Measurements from ENCODE around the gene MAGEB17. TPM values are rescaled to one million over a fixed set of nuclear protein-coding genes. Genes with fewer than 3 reads are reported as not detected.

MAGEB17 gene
- total and polyA plus RNA-seq, 2 donors, result 0.02 TPM; not detected in 1

GRCh38 chrX:16188687-16189086, 21.4 kb downstream of the MAGEB17 start:
- no peak for DNase-seq (ENCODE audit: low read depth in 6 of 9, low spot score in 9 of 9)
- H3K36me3 ChIP-seq (ENCODE audit: control insufficient read depth in 2 of 2, insufficient read depth in 2 of 2, low read length in 1 of 2), result no peaks in the 10 kb centered on the region
- 95% methylated on average over 1 of the region's 1 CpG for WGBS
- H3K4me1 ChIP-seq (ENCODE audit: control insufficient read depth in 2 of 2, insufficient read depth in 2 of 2, low read length in 2 of 2), result no peaks in the 10 kb centered on the region
- no peaks in the 10 kb centered on the region for H3K27me3 ChIP-seq (ENCODE audit: control insufficient read depth in 2 of 2, insufficient read depth in 1 of 2, low read length in 1 of 2)
- no peak overlapping the region for H3K27ac ChIP-seq (ENCODE audit: low read depth in 1 of 2, low read length in 1 of 2)
- H3K4me3 ChIP-seq (ENCODE audit: low read length in 2 of 2), result no peak overlapping the region
- no peaks in the 10 kb centered on the region for H3K9me3 ChIP-seq (ENCODE audit: control insufficient read depth in 2 of 2, insufficient read depth in 1 of 2, low read length in 1 of 2)

- Histone ChIP-seq H3K36me3 (ENCODE audit: control insufficient read depth in 2 of 2, insufficient read depth in 2 of 2, low read length in 1 of 2) (no peaks in the 10 kb centered on the region), H3K27ac (ENCODE audit: low read depth in 1 of 2, low read length in 1 of 2) (no peak overlapping the region), H3K4me1 (ENCODE audit: control insufficient read depth in 2 of 2, insufficient read depth in 2 of 2, low read length in 2 of 2) (no peaks in the 10 kb centered on the region), H3K4me3 (ENCODE audit: low read length in 2 of 2) (no peak overlapping the region), H3K27me3 (ENCODE audit: control insufficient read depth in 2 of 2, insufficient read depth in 1 of 2, low read length in 1 of 2) (no peaks in the 10 kb centered on the region), H3K9me3 (ENCODE audit: control insufficient read depth in 2 of 2, insufficient read depth in 1 of 2, low read length in 1 of 2) (no peaks in the 10 kb centered on the region)
- DNase-seq (ENCODE audit: low read depth in 6 of 9, low spot score in 9 of 9), result no peak
- WGBS, result 95% methylated on average over 6 of the region's 6 CpGs
Measured at GRCh38 chrX:16191605-16192004, 24.3 kb downstream of the MAGEB17 start.

DNA sequence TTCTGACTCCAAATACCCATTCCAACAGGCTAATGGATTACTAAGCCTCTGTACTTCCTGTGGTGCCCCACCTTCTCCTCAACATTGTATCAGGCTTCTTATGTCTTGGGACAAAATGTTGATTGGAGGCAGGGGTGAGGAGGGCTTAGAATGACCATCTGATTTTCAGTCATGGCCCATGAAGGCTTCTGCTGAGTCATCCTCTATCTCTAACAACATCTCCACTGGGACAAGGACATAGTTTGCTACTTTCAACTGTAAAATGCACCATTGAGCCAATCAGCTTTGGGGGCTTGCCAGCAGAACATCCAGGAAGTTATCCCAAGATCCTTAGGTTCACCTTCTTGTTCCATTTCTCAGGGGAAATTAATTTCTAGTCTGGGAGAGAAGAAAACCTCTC, 29.5 kb downstream of the MAGEB17 start:
- DNase-seq (ENCODE audit: low read depth in 6 of 9, low spot score in 9 of 9), result no peak
- no peaks in the 10 kb centered on the region for H3K36me3 ChIP-seq (ENCODE audit: control insufficient read depth in 2 of 2, insufficient read depth in 2 of 2, low read length in 1 of 2)
- no peaks in the 10 kb centered on the region for H3K27me3 ChIP-seq (ENCODE audit: control insufficient read depth in 2 of 2, insufficient read depth in 1 of 2, low read length in 1 of 2)
- no peaks in the 10 kb centered on the region for H3K4me1 ChIP-seq (ENCODE audit: control insufficient read depth in 2 of 2, insufficient read depth in 2 of 2, low read length in 2 of 2)
- H3K27ac ChIP-seq (ENCODE audit: low read depth in 1 of 2, low read length in 1 of 2), result no peak overlapping the region
- no peak overlapping the region for H3K4me3 ChIP-seq (ENCODE audit: low read length in 2 of 2)
- H3K9me3 ChIP-seq (ENCODE audit: control insufficient read depth in 2 of 2, insufficient read depth in 1 of 2, low read length in 1 of 2), result no peaks in the 10 kb centered on the region

GRCh38 chrX:16199343-16199742, 32.1 kb downstream of the MAGEB17 start:
- Histone ChIP-seq H3K27me3 (ENCODE audit: control insufficient read depth in 2 of 2, insufficient read depth in 1 of 2, low read length in 1 of 2) (no peaks in the 10 kb centered on the region), H3K4me1 (ENCODE audit: control insufficient read depth in 2 of 2, insufficient read depth in 2 of 2, low read length in 2 of 2) (no peaks in the 10 kb centered on the region), H3K9me3 (ENCODE audit: control insufficient read depth in 2 of 2, insufficient read depth in 1 of 2, low read length in 1 of 2) (no peaks in the 10 kb centered on the region), H3K4me3 (ENCODE audit: low read length in 2 of 2) (no peak overlapping the region), H3K27ac (ENCODE audit: low read depth in 1 of 2, low read length in 1 of 2) (no peak overlapping the region), H3K36me3 (ENCODE audit: control insufficient read depth in 2 of 2, insufficient read depth in 2 of 2, low read length in 1 of 2) (no peaks in the 10 kb centered on the region)
- WGBS, result 86% methylated on average over 1 of the region's 1 CpG
- no peak for DNase-seq (ENCODE audit: low read depth in 6 of 9, low spot score in 9 of 9)

- Histone ChIP-seq H3K36me3 (ENCODE audit: control insufficient read depth in 2 of 2, insufficient read depth in 2 of 2, low read length in 1 of 2) (no peaks in the 10 kb centered on the region), H3K9me3 (ENCODE audit: control insufficient read depth in 2 of 2, insufficient read depth in 1 of 2, low read length in 1 of 2) (no peaks in the 10 kb centered on the region), H3K27ac (ENCODE audit: low read depth in 1 of 2, low read length in 1 of 2) (no peak overlapping the region), H3K4me1 (ENCODE audit: control insufficient read depth in 2 of 2, insufficient read depth in 2 of 2, low read length in 2 of 2) (no peaks in the 10 kb centered on the region), H3K27me3 (ENCODE audit: control insufficient read depth in 2 of 2, insufficient read depth in 1 of 2, low read length in 1 of 2) (no peaks in the 10 kb centered on the region), H3K4me3 (ENCODE audit: low read length in 2 of 2) (no peak overlapping the region)
- DNase-seq (ENCODE audit: low read depth in 6 of 9, low spot score in 9 of 9), result no peak
- WGBS, result 95% methylated on average over 4 of the region's 4 CpGs
Measured at GRCh38 chrX:16202943-16203342, 35.7 kb downstream of the MAGEB17 start.

DNA sequence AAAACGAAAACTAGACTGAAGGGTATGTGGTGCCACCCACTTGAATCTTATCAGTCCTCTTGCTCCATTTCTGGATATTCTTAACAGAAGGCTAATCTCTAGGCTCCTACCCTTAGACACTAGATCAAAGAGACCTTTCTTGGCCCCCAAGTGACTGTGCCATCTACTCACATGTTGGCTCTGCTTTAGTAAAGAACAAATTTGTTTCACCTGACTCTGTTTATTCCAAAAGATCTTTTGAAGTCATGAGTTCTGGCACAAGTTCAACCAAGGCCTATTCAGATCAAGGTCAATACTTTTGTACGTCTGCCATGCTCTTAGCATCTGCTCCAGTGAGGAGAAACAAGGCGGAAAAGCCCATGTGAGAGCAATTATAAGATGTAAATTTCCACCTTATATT, 37.3 kb downstream of the MAGEB17 start:
- no peak overlapping the region for H3K27ac ChIP-seq (ENCODE audit: low read depth in 1 of 2, low read length in 1 of 2)
- no peaks in the 10 kb centered on the region for H3K36me3 ChIP-seq (ENCODE audit: control insufficient read depth in 2 of 2, insufficient read depth in 2 of 2, low read length in 1 of 2)
- no peaks in the 10 kb centered on the region for H3K9me3 ChIP-seq (ENCODE audit: control insufficient read depth in 2 of 2, insufficient read depth in 1 of 2, low read length in 1 of 2)
- DNase-seq (ENCODE audit: low read depth in 6 of 9, low spot score in 9 of 9), result no peak
- no peaks in the 10 kb centered on the region for H3K27me3 ChIP-seq (ENCODE audit: control insufficient read depth in 2 of 2, insufficient read depth in 1 of 2, low read length in 1 of 2)
- 97% methylated on average over 3 of the region's 3 CpGs for WGBS
- no peaks in the 10 kb centered on the region for H3K4me1 ChIP-seq (ENCODE audit: control insufficient read depth in 2 of 2, insufficient read depth in 2 of 2, low read length in 2 of 2)
- no peak overlapping the region for H3K4me3 ChIP-seq (ENCODE audit: low read length in 2 of 2)

- WGBS, result 90% methylated on average over 3 of the region's 3 CpGs
- Histone ChIP-seq H3K27me3 (ENCODE audit: control insufficient read depth in 2 of 2, insufficient read depth in 1 of 2, low read length in 1 of 2) (no peaks in the 10 kb centered on the region), H3K9me3 (ENCODE audit: control insufficient read depth in 2 of 2, insufficient read depth in 1 of 2, low read length in 1 of 2) (no peaks in the 10 kb centered on the region), H3K4me1 (ENCODE audit: control insufficient read depth in 2 of 2, insufficient read depth in 2 of 2, low read length in 2 of 2) (no peaks in the 10 kb centered on the region), H3K4me3 (ENCODE audit: low read length in 2 of 2) (no peak overlapping the region), H3K36me3 (ENCODE audit: control insufficient read depth in 2 of 2, insufficient read depth in 2 of 2, low read length in 1 of 2) (no peaks in the 10 kb centered on the region), H3K27ac (ENCODE audit: low read depth in 1 of 2, low read length in 1 of 2) (no peak overlapping the region)
- no peak for DNase-seq (ENCODE audit: low read depth in 6 of 9, low spot score in 9 of 9)
Measured at GRCh38 chrX:16205840-16206239, 38.6 kb downstream of the MAGEB17 start.

- DNase-seq (ENCODE audit: low read depth in 6 of 9, low spot score in 9 of 9), result no peak
- no peaks in the 10 kb centered on the region for H3K9me3 ChIP-seq (ENCODE audit: control insufficient read depth in 2 of 2, insufficient read depth in 1 of 2, low read length in 1 of 2)
- H3K36me3 ChIP-seq (ENCODE audit: control insufficient read depth in 2 of 2, insufficient read depth in 2 of 2, low read length in 1 of 2), result no peaks in the 10 kb centered on the region
- H3K27ac ChIP-seq (ENCODE audit: low read depth in 1 of 2, low read length in 1 of 2), result no peak overlapping the region
- H3K4me1 ChIP-seq (ENCODE audit: control insufficient read depth in 2 of 2, insufficient read depth in 2 of 2, low read length in 2 of 2), result no peaks in the 10 kb centered on the region
- 96% methylated on average over 1 of the region's 1 CpG for WGBS
- H3K27me3 ChIP-seq (ENCODE audit: control insufficient read depth in 2 of 2, insufficient read depth in 1 of 2, low read length in 1 of 2), result no peaks in the 10 kb centered on the region
- no peak overlapping the region for H3K4me3 ChIP-seq (ENCODE audit: low read length in 2 of 2)
Measured at GRCh38 chrX:16207634-16208033, 40.4 kb downstream of the MAGEB17 start.

DNA sequence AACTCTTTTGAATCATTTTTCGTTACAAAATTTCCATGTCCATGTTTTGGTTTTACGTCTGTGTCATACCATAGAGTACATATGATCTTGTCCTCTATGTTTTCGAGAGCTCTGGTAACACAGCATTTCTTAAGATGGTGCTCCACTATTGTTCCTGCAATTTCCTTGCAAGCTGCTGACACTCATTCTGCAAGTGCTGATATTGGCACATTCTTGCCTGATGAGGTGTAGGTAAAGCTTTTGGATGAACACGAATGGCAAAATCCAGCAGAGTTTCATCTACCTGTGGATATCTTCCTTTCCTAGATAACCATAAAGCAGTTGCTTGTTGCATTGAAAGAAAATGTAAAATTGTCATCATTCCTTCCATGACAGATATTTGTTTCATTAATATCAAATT, 41.3 kb downstream of the MAGEB17 start:
- DNase-seq (ENCODE audit: low read depth in 6 of 9, low spot score in 9 of 9), result no peak
- no peaks in the 10 kb centered on the region for H3K4me1 ChIP-seq (ENCODE audit: control insufficient read depth in 2 of 2, insufficient read depth in 2 of 2, low read length in 2 of 2)
- no peaks in the 10 kb centered on the region for H3K9me3 ChIP-seq (ENCODE audit: control insufficient read depth in 2 of 2, insufficient read depth in 1 of 2, low read length in 1 of 2)
- H3K27ac ChIP-seq (ENCODE audit: low read depth in 1 of 2, low read length in 1 of 2), result no peak overlapping the region
- no peaks in the 10 kb centered on the region for H3K27me3 ChIP-seq (ENCODE audit: control insufficient read depth in 2 of 2, insufficient read depth in 1 of 2, low read length in 1 of 2)
- H3K36me3 ChIP-seq (ENCODE audit: control insufficient read depth in 2 of 2, insufficient read depth in 2 of 2, low read length in 1 of 2), result no peaks in the 10 kb centered on the region
- WGBS, result 92% methylated on average over 4 of the region's 4 CpGs
- H3K4me3 ChIP-seq (ENCODE audit: low read length in 2 of 2), result no peak overlapping the region

- Histone ChIP-seq H3K27ac (ENCODE audit: low read depth in 1 of 2, low read length in 1 of 2) (no peak overlapping the region), H3K36me3 (ENCODE audit: control insufficient read depth in 2 of 2, insufficient read depth in 2 of 2, low read length in 1 of 2) (no peaks in the 10 kb centered on the region), H3K4me3 (ENCODE audit: low read length in 2 of 2) (no peak overlapping the region), H3K9me3 (ENCODE audit: control insufficient read depth in 2 of 2, insufficient read depth in 1 of 2, low read length in 1 of 2) (no peaks in the 10 kb centered on the region), H3K27me3 (ENCODE audit: control insufficient read depth in 2 of 2, insufficient read depth in 1 of 2, low read length in 1 of 2) (no peaks in the 10 kb centered on the region), H3K4me1 (ENCODE audit: control insufficient read depth in 2 of 2, insufficient read depth in 2 of 2, low read length in 2 of 2) (no peaks in the 10 kb centered on the region)
- 91% methylated on average over 3 of the region's 3 CpGs for WGBS
- no peak for DNase-seq (ENCODE audit: low read depth in 6 of 9, low spot score in 9 of 9)
Measured at GRCh38 chrX:16210061-16210460, 42.8 kb downstream of the MAGEB17 start.

Data from thymus (tissue), 11 donors.